NCI-H146 treated with DMSO at 0.1 percent for 48 hours (cell line): Measurements from ENCODE around the gene STARD13.

Source experiments
- DNase-seq: peaks from one replicate; lab custom pipeline; 2025; ENCODE audit not compliant: unreplicated experiment; lab: John Stamatoyannopoulos, UW

STARD13 gene

GRCh38 chr13:33285420-33286124 is at the start of gene STARD13:
STARD13 (minus strand) TSS chr13:33285755; CDS start chr13:33285638, 117 bp downstream.
- peak; percentile 31 for DNase-seq

- DNase-seq: no peak
Measured at GRCh38 chr13:33334831-33335230, 49.3 kb upstream of the STARD13 start.

- no peak for DNase-seq
Measured at GRCh38 chr13:33331962-33332361, 46.4 kb upstream of the STARD13 start.

- DNase-seq: no peak
Measured at GRCh38 chr13:33330483-33330882, 44.9 kb upstream of the STARD13 start.

GRCh38 chr13:33328701-33329100 is 43.1 kb upstream of the STARD13 start:
- no peak for DNase-seq

- no peak for DNase-seq
Measured at GRCh38 chr13:33326723-33327122, 41.2 kb upstream of the STARD13 start.

- no peak for DNase-seq
Measured at GRCh38 chr13:33326246-33326645, 40.7 kb upstream of the STARD13 start.

- no peak for DNase-seq
Measured at GRCh38 chr13:33323801-33324510, 38.4 kb upstream of the STARD13 start.

GRCh38 chr13:33322965-33323668 is 37.6 kb upstream of the STARD13 start:
- no peak for DNase-seq

GRCh38 chr13:33322543-33322809 is 36.9 kb upstream of the STARD13 start:
- DNase-seq: no peak

GRCh38 chr13:33321686-33322542 is 36.4 kb upstream of the STARD13 start:
- DNase-seq: no peak

GRCh38 chr13:33319859-33320258 is 34.3 kb upstream of the STARD13 start:
- DNase-seq: no peak

GRCh38 chr13:33318744-33319143 is 33.2 kb upstream of the STARD13 start:
- no peak for DNase-seq

GRCh38 chr13:33318037-33318436 is 32.5 kb upstream of the STARD13 start:
- DNase-seq: no peak

GRCh38 chr13:33316890-33317289 is 31.3 kb upstream of the STARD13 start:
- no peak for DNase-seq

GRCh38 chr13:33313504-33313903 is 27.9 kb upstream of the STARD13 start:
- DNase-seq: no peak

GRCh38 chr13:33312861-33313212 is 27.3 kb upstream of the STARD13 start:
- DNase-seq: no peak

GRCh38 chr13:33312150-33312860 is 26.8 kb upstream of the STARD13 start:
- no peak for DNase-seq

- no peak for DNase-seq
Measured at GRCh38 chr13:33311040-33311439, 25.5 kb upstream of the STARD13 start.

GRCh38 chr13:33310245-33311038 is 24.9 kb upstream of the STARD13 start:
- no peak for DNase-seq
